Measurements from ENCODE around the gene PNPT1. TPM values are rescaled to one million over a fixed set of nuclear protein-coding genes. Genes with fewer than 3 reads are reported as not detected.

Gene PNPT1
- total RNA-seq, 1 experiment from 2014 or later: 31.7 TPM

GRCh38 chr2:55627915-55628314 is 65.7 kb downstream of the PNPT1 start:
- intact Hi-C loops (cut with micrococcal nuclease): no loop called here
- TF ChIP-seq FOSL1 (IDR thresholded peaks at IDR 0.05; ENCODE audit: low read depth) (no peak), EZH2 (IDR thresholded peaks at IDR 0.05) (no peak), REST (IDR thresholded peaks at IDR 0.05; ENCODE audit: low read depth) (no peak), EGR1 (IDR thresholded peaks at IDR 0.05; ENCODE audit: low read depth) (no peak), CTCF (IDR thresholded peaks at IDR 0.05 in 2 of 3, conservative IDR thresholded peaks at IDR 0.05 in 1 of 3; ENCODE audit: borderline replicate concordance in 1 of 3, insufficient read depth in 1 of 3, low read depth in 2 of 3, low read length in 2 of 3) (no peak), SRF (IDR thresholded peaks at IDR 0.05; ENCODE audit: low read depth) (no peak)
- ChIA-PET RAD21 (ENCODE audit: low non-redundant PET in 1 of 2, low total read pairs in 2 of 2, uncharacterized antibody in 2 of 2, unreplicated experiment in 2 of 2) (no interaction called here), CTCF (no interaction called here), POLR2A (no interaction called here)
- Histone ChIP-seq H3K4me3 (replicated peaks in 1 of 2; ENCODE audit: low read depth in 1 of 2, low read length in 2 of 2) (no peak overlapping the region), H3K79me2 (ENCODE audit: insufficient read depth, low read length) (no peaks in the 10 kb centered on the region), H3K9me3 (ENCODE audit: control insufficient read depth in 1 of 2, insufficient read depth in 1 of 2, low read depth in 1 of 2, low read length in 2 of 2) (no peaks in the 10 kb centered on the region), H3K9me2 (ENCODE audit: insufficient read depth) (no peaks in the 10 kb centered on the region), H3K4me1 (ENCODE audit: control insufficient read depth in 1 of 2, insufficient read depth in 2 of 2, low read length in 2 of 2) (no peaks in the 10 kb centered on the region), H4K20me1 (ENCODE audit: insufficient read depth) (no peaks in the 10 kb centered on the region), H3K36me3 (ENCODE audit: control insufficient read depth in 1 of 2, insufficient read depth in 2 of 2, low read length in 2 of 2) (no peaks in the 10 kb centered on the region), H3K27ac (ENCODE audit: low read depth, low read length) (no peak overlapping the region), H3K27me3 (ENCODE audit: insufficient read depth, low read length) (no peaks in the 10 kb centered on the region), H3K9ac (ENCODE audit: low read length) (no peak overlapping the region), H3K4me2 (ENCODE audit: low read length) (no peak overlapping the region), H2AFZ (ENCODE audit: low read depth, low read length, poor library complexity, severe bottlenecking) (no peak overlapping the region)
- DNase-seq (ENCODE audit: low read depth, low spot score): no peak
- BruUV-seq (replicated peaks): no TSS peak
- no peak for ATAC-seq
